ENCODE results near the gene ELAVL2. TPM values are rescaled to one million over a fixed set of nuclear protein-coding genes. Genes with fewer than 3 reads are reported as not detected.

ELAVL2 gene
- total and polyA plus RNA-seq, 2 donors (not counting 3 experiments of a cell fraction or from before 2014, with no cell fraction given), result 0.06 to 0.20 TPM

DNA sequence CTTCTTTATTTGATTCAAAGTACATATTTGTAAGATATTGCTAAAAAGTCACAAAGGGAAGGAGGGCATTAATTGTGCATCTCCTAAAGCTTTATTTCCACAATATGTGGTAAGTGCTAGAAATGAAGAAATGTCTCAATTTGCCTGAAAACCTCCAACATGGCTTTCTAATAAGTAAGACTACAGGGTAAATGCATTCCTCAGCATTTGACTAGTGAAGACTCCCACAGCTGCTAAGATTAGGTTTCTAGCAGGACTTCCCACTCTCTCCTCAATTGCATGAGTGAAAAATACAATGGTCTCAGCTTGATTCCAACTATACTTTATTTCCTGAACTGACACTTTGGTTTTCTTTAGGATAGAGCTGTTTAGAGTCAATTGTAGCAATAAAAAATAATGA, 162.1 kb downstream of the ELAVL2 start:
- ChIA-PET CTCF (no interaction called here), POLR2A (no interaction called here)
- intact Hi-C loops (cut with micrococcal nuclease), result no loop called here
- H3K4me1 ChIP-seq (ENCODE audit: control insufficient read depth, extremely low read depth, insufficient read depth, low read length), result no peaks in the 10 kb centered on the region
- no peak overlapping the region for H2AFZ ChIP-seq (ENCODE audit: low read depth, low read length)
- FAIRE-seq, result no peak
- no TSS peak for BruUV-seq (replicated peaks)
- H3K4me2 ChIP-seq (ENCODE audit: insufficient read depth, low read length), result no peak overlapping the region
- H3K4me3 ChIP-seq (replicated peaks in 1 of 3; ENCODE audit: insufficient read depth in 1 of 3, low read depth in 1 of 3, low read length in 3 of 3), result no peak overlapping the region
- H3K36me3 ChIP-seq (ENCODE audit: control insufficient read depth in 2 of 2, extremely low read depth in 1 of 2, insufficient read depth in 2 of 2, low read length in 2 of 2), result no peaks in the 10 kb centered on the region
- H3K9me3 ChIP-seq (replicated peaks; ENCODE audit: control insufficient read depth, insufficient read depth, low read length), result no peaks in the 10 kb centered on the region
- H3K27ac ChIP-seq (ENCODE audit: insufficient read depth, low read depth, low read length), result no peak overlapping the region
- dilution Hi-C loops (cut with MboI; ENCODE audit: extremely low pct_ligation_motif_present, low sequenced_read_pairs), result no loop called here
- H3K9ac ChIP-seq (replicated peaks; ENCODE audit: extremely low read depth, insufficient read depth, low read length), result no peak overlapping the region
- no peaks in the 10 kb centered on the region for H3K9me1 ChIP-seq (replicated peaks; ENCODE audit: control insufficient read depth, extremely low read depth, insufficient read depth, low read length)
- DNase-seq (ENCODE audit: low read depth, low spot score), result no peak
- no peaks in the 10 kb centered on the region for H4K20me1 ChIP-seq (replicated peaks; ENCODE audit: control insufficient read depth, extremely low read depth, insufficient read depth, low read length)
- H3K27me3 ChIP-seq (ENCODE audit: control insufficient read depth in 2 of 2, insufficient read depth in 2 of 2, low read length in 2 of 2), result no peaks in the 10 kb centered on the region
- H3K79me2 ChIP-seq (ENCODE audit: control insufficient read depth, insufficient read depth, low read length), result no peaks in the 10 kb centered on the region
- TF ChIP-seq GATA2 (IDR thresholded peaks at IDR 0.05; ENCODE audit: insufficient read depth, insufficient read length, low read depth, low read length) (no peak), MYC (IDR thresholded peaks at IDR 0.05; ENCODE audit: low read depth, low read length) (no peak), POLR2A (IDR thresholded peaks at IDR 0.05; ENCODE audit: low read depth, low read length) (no peak), POLR2AphosphoS5 (IDR thresholded peaks at IDR 0.05; ENCODE audit: insufficient read depth, low read depth, low read length) (no peak), EZH2 (IDR thresholded peaks at IDR 0.05; ENCODE audit: borderline replicate concordance, low read depth, low read length, severe bottlenecking) (no peak), JUN (IDR thresholded peaks at IDR 0.05; ENCODE audit: borderline replicate concordance, insufficient read depth, insufficient read length, low read depth) (no peak), FOS (IDR thresholded peaks at IDR 0.05; ENCODE audit: borderline replicate concordance, insufficient read depth, low read length) (no peak)
- TF ChIP-seq, protein P1, sequence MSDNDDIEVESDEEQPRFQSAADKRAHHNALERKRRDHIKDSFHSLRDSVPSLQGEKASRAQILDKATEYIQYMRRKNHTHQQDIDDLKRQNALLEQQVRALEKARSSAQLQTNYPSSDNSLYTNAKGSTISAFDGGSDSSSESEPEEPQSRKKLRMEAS (IDR thresholded peaks at IDR 0.05; ENCODE audit: insufficient read depth, insufficient read length), result no peak
- TF ChIP-seq, protein P2, sequence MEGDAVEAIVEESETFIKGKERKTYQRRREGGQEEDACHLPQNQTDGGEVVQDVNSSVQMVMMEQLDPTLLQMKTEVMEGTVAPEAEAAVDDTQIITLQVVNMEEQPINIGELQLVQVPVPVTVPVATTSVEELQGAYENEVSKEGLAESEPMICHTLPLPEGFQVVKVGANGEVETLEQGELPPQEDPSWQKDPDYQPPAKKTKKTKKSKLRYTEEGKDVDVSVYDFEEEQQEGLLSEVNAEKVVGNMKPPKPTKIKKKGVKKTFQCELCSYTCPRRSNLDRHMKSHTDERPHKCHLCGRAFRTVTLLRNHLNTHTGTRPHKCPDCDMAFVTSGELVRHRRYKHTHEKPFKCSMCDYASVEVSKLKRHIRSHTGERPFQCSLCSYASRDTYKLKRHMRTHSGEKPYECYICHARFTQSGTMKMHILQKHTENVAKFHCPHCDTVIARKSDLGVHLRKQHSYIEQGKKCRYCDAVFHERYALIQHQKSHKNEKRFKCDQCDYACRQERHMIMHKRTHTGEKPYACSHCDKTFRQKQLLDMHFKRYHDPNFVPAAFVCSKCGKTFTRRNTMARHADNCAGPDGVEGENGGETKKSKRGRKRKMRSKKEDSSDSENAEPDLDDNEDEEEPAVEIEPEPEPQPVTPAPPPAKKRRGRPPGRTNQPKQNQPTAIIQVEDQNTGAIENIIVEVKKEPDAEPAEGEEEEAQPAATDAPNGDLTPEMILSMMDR (IDR thresholded peaks at IDR 0.05; ENCODE audit: extremely low read depth in 1 of 2, insufficient read depth in 1 of 2, low read depth in 1 of 2, low read length in 2 of 2), result no peak

Measured in endothelial cell of umbilical vein (primary cell).